Coronary artery (tissue), 2 donors: ENCODE measurements around the gene ABHD1.

Experiments
- DNase-seq: peaks from one replicate; pipeline ENCODE4 v3.0.0-alpha.2; 2017; ENCODE audit warnings: low spot score
- H3K27ac ChIP-seq, 2 donors: fragments of 200-600 bp; sonication (generic); one replicate each; pipeline ENCODE4 v1.5.1; 2016 to 2019
- H3K4me3 ChIP-seq: fragments of 200-600 bp; sonication (generic); 2 replicates; pipeline ENCODE4 v1.5.1; 2016; ENCODE audit warnings: mild to moderate bottlenecking, moderate library complexity
- CTCF ChIP-seq: fragments of 200-600 bp; sonication (generic); IDR thresholded peaks from one replicate; pipeline ENCODE4 v1.5.1; 2019; ENCODE audit warnings: antibody characterized with exemption

ABHD1 gene

DNA sequence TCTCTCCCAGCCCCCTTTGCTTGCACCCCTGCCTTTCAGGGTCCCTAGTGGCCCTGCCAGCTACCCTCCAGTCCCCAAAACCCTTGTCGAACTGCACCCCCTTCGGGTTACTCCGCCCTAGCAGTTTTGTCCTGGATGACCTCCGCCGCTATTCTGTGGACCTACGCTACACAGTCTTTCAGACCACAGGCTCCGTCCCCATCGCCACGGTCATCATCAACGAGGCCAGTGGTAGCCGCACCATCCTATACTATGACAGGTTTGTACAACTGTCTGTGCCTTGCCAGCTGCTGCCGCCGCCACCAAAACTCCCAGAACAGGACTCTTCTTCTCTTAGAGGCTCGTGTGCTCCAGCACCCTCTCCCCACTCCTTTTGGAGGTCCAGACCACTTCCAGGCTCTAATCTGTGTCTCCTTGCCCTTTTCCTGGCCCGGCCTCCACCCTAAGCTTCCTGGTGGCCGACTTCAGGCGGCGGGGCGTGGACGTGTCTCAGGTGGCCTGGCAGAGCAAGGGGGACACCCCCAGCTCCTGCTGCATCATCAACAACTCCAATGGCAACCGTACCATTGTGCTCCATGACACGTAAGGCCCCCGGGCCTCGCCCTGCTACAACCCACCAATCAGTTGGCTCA lies 29.1 kb upstream of the ABHD1 start:
- Histone ChIP-seq H3K27ac (no peak overlapping the region), H3K4me3 (no peak overlapping the region)
- TF ChIP-seq CTCF, result no peak
- DNase-seq, result no peak

- Histone ChIP-seq H3K27ac (no peak overlapping the region), H3K4me3 (no peak overlapping the region)
- TF ChIP-seq CTCF, result no peak
- no peak for DNase-seq
Observed at GRCh38 chr2:27095427-27095744, 28.2 kb upstream of the ABHD1 start.

GRCh38 chr2:27095745-27096651 lies 27.6 kb upstream of the ABHD1 start:
- TF ChIP-seq CTCF, result no peak
- H3K4me3 ChIP-seq, result peak overlapping the region; percentile 58
- DNase-seq, result no peak
- H3K27ac ChIP-seq, result peak overlapping the region in 1 of 2 donors; percentile 52

DNA sequence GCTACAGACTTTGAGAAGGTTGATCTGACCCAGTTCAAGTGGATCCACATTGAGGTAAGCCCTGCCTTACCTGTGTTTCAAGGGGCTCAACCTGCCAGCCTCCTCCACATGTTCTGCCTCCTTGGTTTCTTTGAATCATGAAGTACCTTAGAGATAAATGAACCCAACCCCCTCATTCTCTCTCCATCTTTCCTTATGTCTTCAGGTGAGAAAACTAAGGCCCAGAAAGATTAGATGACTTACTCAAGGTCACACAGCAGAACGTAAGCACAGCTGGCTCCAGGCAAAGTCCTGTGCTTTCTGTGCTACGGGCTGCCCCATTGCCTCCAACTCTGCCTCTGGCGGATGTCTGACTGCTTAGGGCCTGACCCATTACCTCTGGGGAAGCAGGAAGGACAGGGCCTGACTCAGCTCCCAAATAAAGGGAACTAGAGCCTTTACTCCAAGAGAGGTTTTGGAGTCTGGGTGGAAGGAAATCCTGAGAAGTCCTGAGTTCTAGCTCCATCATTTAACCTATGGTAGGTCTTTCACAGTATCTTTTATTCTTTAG lies 26.8 kb upstream of the ABHD1 start:
- no peak for TF ChIP-seq CTCF
- peak overlapping the region in 1 of 2 donors; percentile 52 for H3K27ac ChIP-seq
- H3K4me3 ChIP-seq, result no peak overlapping the region
- DNase-seq, result no peak

DNA sequence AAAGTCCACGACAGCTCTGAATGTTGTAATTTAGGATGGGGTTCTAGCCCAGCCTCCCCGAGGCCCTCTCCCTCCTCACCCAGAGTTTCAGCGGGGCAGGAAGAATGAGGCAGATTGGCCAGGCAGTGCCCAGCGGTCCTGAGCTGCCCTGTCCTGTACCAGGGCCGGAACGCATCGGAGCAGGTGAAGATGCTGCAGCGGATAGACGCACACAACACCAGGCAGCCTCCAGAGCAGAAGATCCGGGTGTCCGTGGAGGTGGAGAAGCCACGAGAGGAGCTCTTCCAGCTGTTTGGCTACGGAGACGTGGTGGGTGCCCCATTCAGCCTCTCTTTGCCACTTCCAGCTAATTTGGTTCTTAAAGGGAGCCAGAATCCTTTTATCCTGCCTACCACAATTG lies 26.3 kb upstream of the ABHD1 start:
- Histone ChIP-seq H3K4me3 (no peak overlapping the region), H3K27ac (no peak overlapping the region)
- TF ChIP-seq CTCF, result no peak
- DNase-seq, result no peak

- Histone ChIP-seq H3K4me3 (no peak overlapping the region), H3K27ac (no peak overlapping the region)
- no peak for TF ChIP-seq CTCF
- no peak for DNase-seq
Observed at GRCh38 chr2:27099334-27099955, 24.2 kb upstream of the ABHD1 start.
